HFF-Myc (cell line): Measurements from ENCODE around the gene MAGI1.
"Not testable (repeated sequence)": the region's sequence is repeated elsewhere in the genome, so short reads cannot be mapped to it uniquely, and the experiment has no call there.

Source experiments
- DNase-seq: peaks from one replicate; pipeline ENCODE4 v3.0.0-alpha.2; 2011; ENCODE audit warnings: low read depth; ENCODE audit errors: extremely low read depth
- H3K4me3 ChIP-seq: replicated peaks from 2 replicates; pipeline ENCODE4 v1.5.1; 2011; ENCODE audit warnings: low read depth, mild to moderate bottlenecking, control low read depth, low read length
- TF ChIP-seq, protein P1 (sequence below): IDR thresholded peaks from 2 replicates; pipeline ENCODE4 v1.5.1; 2012; ENCODE audit warnings: mild to moderate bottlenecking, low read depth, low read length, control low read depth; ENCODE audit errors: missing control alignments

The MAGI1 gene

DNA sequence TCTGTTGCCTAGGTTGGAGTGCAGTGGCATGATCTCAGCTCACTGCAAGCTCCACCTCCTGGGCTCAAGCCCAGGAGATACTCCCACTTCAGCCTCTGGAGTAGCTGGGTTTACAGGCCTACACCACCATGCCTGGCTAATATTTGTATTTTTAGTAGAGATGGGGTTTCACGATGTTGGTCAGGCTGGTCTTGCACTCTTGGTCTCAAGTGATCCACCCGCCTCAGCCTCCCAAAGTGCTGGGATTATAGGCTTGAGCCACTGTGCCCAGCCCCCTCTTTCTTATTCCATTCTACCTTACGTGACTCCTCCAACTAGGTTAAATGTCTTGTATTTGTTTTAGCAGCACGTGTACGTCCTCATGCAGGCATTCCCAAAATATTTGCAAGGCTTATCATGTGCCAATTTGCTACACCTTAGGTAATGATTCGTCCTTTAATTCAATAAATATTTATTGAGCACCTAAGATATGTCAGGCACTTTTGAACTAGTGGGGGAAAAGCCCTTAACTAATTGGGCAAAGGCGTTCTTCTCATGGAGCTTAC is 14.9 kb upstream of the MAGI1 start:
- DNase-seq = no peak
- no peak overlapping the region for H3K4me3 ChIP-seq
- TF ChIP-seq, protein P1, sequence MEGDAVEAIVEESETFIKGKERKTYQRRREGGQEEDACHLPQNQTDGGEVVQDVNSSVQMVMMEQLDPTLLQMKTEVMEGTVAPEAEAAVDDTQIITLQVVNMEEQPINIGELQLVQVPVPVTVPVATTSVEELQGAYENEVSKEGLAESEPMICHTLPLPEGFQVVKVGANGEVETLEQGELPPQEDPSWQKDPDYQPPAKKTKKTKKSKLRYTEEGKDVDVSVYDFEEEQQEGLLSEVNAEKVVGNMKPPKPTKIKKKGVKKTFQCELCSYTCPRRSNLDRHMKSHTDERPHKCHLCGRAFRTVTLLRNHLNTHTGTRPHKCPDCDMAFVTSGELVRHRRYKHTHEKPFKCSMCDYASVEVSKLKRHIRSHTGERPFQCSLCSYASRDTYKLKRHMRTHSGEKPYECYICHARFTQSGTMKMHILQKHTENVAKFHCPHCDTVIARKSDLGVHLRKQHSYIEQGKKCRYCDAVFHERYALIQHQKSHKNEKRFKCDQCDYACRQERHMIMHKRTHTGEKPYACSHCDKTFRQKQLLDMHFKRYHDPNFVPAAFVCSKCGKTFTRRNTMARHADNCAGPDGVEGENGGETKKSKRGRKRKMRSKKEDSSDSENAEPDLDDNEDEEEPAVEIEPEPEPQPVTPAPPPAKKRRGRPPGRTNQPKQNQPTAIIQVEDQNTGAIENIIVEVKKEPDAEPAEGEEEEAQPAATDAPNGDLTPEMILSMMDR = no peak

DNA sequence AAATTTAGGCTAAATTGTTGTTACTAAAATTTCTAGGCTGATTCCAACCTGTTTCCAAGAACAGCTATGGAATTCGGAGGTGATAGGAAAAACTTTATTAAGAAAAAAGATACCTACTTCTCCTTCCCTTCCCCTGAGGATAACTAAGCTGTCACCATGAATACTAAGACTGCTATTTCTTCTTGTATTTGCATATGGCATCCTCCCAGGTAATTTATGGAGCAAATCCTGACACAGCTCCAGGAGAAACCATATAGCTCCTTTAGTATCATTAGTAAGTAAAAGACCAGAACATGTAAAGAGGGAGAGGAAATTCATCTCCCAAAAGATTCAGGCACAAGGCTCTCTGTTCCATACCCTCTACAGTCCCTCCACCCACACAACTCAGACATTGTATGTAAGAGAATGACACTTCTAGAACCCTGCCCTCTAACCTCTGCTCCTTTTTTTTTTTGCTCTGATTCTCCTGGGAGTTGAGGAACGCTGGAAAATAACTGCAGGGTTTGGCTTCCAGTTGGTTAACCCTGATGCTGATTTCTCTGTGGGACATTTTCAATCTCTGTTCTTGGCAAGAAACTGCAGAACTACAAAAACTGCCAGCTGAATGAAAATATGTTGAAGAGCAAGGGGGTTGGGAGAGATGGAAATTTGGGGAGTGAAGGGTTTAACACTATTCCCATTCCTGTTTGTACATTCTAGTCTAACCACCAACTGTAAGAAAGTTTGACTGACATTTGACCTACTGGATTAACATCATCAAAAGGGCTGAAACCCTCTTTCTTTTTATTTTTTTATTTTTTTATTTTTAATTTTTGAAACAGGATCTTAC is 14.2 kb upstream of the MAGI1 start:
- TF ChIP-seq, protein P1 = no peak

DNA sequence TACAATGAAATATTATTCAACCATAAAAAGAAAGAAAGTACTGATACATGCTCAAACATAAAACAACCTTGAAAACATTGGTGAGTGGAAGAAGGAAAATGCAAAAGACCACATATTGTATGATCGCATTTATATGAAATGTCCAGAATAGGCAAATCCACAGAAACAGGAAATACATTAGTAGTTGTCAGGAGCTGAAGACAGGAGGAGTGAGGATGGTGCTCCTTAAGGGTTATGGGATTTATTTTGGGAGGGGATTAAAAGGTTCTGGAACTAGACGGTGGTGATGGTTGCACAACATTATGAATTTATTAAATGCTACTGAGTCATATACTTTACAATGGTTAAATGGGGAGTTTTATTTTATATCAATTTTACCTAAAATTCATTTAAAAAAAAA is 12.1 kb upstream of the MAGI1 start:
- TF ChIP-seq, protein P1 = no peak
- no peak overlapping the region for H3K4me3 ChIP-seq

More for the DNA sequence above, 14.2 kb upstream of the MAGI1 start:
- DNase-seq = no peak
- H3K4me3 ChIP-seq = no peak overlapping the region

DNA sequence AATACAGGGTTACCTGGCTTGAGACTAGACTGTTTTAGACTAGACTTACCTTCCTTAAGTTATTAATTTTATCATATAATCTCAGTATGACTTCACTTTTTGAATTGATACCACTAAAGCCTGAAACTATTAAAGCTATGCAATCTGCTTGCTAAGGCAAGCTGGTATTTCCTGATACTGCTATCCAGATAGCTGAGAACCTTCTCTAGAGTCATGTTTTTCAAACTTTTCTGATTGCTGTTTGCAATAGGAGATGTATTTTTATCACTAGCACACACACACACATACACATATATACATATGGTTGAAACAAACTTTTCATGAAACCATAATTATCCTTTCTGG is 9.3 kb upstream of the MAGI1 start:
- no peak for DNase-seq
- TF ChIP-seq, protein P1 = no peak
- no peak overlapping the region for H3K4me3 ChIP-seq

More for the DNA sequence above, 12.1 kb upstream of the MAGI1 start:
- no peak for DNase-seq

DNA sequence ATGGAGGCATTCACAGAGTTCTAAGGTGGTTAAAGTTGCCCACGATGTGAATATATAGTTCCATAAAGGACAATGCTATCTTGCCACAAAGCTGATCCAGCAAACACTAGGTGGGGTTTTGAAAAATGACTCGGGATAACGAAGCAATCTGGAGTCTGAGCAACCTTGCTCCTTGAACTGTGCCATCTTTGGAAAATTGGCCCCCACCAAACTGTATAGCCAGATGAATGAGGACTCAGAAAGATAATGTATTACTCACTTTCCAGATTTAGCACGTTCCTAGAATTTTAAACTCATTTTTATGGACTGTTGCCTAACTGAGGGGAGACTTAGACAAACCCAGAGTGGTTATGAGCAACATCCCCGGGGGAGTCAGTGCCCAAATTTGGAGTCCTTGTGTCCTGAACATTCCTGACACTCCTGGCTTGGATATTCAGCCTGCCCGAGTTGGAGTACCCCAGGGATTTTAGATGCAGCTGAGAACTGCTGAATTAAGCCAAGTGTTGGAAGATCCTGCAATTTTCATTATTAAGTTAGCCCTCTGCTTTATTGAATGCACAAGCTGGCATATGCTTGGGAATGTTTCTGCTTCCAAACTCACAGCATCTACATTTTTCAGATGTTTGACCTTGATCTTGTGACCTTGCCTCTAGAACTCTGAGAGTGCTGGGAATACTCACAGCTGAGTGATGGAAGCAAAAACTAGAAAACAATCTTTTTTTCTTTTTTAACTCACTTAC is 8.8 kb upstream of the MAGI1 start:
- no peak for DNase-seq
- no peak overlapping the region for H3K4me3 ChIP-seq
- TF ChIP-seq, protein P1 = no peak

DNA sequence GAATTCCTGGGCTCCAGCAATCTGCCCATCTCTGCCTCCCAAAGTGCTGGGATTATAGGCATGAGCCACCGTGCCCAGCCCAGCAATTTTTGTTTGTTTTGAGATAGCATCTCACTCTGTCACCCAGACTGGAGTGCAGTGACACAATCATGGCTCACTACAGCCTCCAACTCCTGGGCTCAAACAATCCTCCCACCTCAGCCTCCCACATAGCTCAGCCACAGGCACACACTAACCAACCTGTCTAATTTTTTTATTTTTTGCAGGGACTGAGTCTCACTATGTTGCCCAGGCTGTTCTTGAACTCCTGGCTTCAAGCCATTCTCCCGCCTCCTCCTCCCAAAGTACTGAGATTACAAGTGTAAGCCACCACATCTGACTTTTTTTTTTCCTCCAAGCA is 7.6 kb upstream of the MAGI1 start:
- not testable (repeated sequence) for DNase-seq, H3K4me3 ChIP-seq

DNA sequence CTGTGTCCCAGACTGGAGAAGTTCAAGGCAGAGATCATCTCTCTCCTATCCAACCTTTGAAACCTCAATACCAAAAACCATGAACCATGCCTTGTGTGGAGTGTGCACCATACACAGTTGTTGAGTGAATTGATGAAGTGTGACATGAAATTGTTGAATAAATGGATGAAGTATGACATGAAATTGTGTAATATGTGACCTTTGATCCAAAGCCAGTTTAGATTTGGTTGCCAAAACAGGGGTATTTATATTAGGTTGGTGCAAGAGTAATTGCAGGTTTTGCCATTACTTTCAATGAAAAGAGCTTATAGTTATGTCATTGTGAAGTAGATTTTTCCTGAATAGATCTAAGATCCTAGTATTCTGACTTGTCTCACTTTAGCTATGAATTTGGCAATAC is 3.1 kb upstream of the MAGI1 start:
- TF ChIP-seq, protein P1 = no peak
- H3K4me3 ChIP-seq = no peak overlapping the region
- DNase-seq = no peak
